ENCODE results near the gene EHMT1.

EHMT1 gene

GRCh38 chr9:137787381-137787780 lies 168.6 kb downstream of the EHMT1 start:
- no peak overlapping the region for H3K4me3 ChIP-seq (ENCODE audit: low read length, poor library complexity, severe bottlenecking)
- H2AFZ ChIP-seq (ENCODE audit: low read length), result no peak overlapping the region
- peaks cover 10% of the 10 kb centered on the region for H3K4me1 ChIP-seq (ENCODE audit: insufficient read depth, low read length, poor library complexity, severe bottlenecking)
- H3F3A ChIP-seq (ENCODE audit: low read depth), result no peaks in the 10 kb centered on the region
- no peak overlapping the region for H3K9ac ChIP-seq (ENCODE audit: low read depth, low read length, poor library complexity, severe bottlenecking)
- no peaks in the 10 kb centered on the region for H3K79me2 ChIP-seq (ENCODE audit: insufficient read depth, low read length)
- no peaks in the 10 kb centered on the region for H4K20me1 ChIP-seq (ENCODE audit: insufficient read depth, low read length, poor library complexity, severe bottlenecking)
- H3K27me3 ChIP-seq (ENCODE audit: insufficient read depth, low read length, poor library complexity, severe bottlenecking), result no peaks in the 10 kb centered on the region
- H3K9me3 ChIP-seq (ENCODE audit: insufficient read depth, low read depth, low read length), result no peaks in the 10 kb centered on the region
- TF ChIP-seq CTCF (conservative IDR thresholded peaks at IDR 0.05; ENCODE audit: low read length), result no peak
- TF ChIP-seq EZH2phosphoT487 (IDR thresholded peaks at IDR 0.05; ENCODE audit: borderline replicate concordance), result no peak
- H3K9me2 ChIP-seq (replicated peaks; ENCODE audit: low read depth, low read length), result no peaks in the 10 kb centered on the region
- peaks cover 65% of the 10 kb centered on the region; the same call in 1 of the 2 replicates for H3K36me3 ChIP-seq (ENCODE audit: insufficient read depth, low read length)
- no peak overlapping the region for H3K4me2 ChIP-seq (ENCODE audit: low read depth, low read length, poor library complexity, severe bottlenecking)

GRCh38 chr9:137787786-137788505 lies 169.1 kb downstream of the EHMT1 start:
- H2AFZ ChIP-seq (ENCODE audit: low read length), result no peak overlapping the region
- H4K20me1 ChIP-seq (ENCODE audit: insufficient read depth, low read length, poor library complexity, severe bottlenecking), result no peaks in the 10 kb centered on the region
- no peak overlapping the region for H3K9ac ChIP-seq (ENCODE audit: low read depth, low read length, poor library complexity, severe bottlenecking)
- no peaks in the 10 kb centered on the region for H3K27me3 ChIP-seq (ENCODE audit: insufficient read depth, low read length, poor library complexity, severe bottlenecking)
- H3K79me2 ChIP-seq (ENCODE audit: insufficient read depth, low read length), result no peaks in the 10 kb centered on the region
- no peaks in the 10 kb centered on the region for H3F3A ChIP-seq (ENCODE audit: low read depth)
- no peak overlapping the region for H3K4me2 ChIP-seq (ENCODE audit: low read depth, low read length, poor library complexity, severe bottlenecking)
- TF ChIP-seq CTCF (conservative IDR thresholded peaks at IDR 0.05; ENCODE audit: low read length), result no peak
- no peak for TF ChIP-seq EZH2phosphoT487 (IDR thresholded peaks at IDR 0.05; ENCODE audit: borderline replicate concordance)
- H3K9me3 ChIP-seq (ENCODE audit: insufficient read depth, low read depth, low read length), result no peaks in the 10 kb centered on the region
- peaks cover 10% of the 10 kb centered on the region for H3K4me1 ChIP-seq (ENCODE audit: insufficient read depth, low read length, poor library complexity, severe bottlenecking)
- no peaks in the 10 kb centered on the region for H3K9me2 ChIP-seq (replicated peaks; ENCODE audit: low read depth, low read length)
- H3K4me3 ChIP-seq (ENCODE audit: low read length, poor library complexity, severe bottlenecking), result no peak overlapping the region
- peaks cover 64% of the 10 kb centered on the region; the same call in 1 of the 2 replicates for H3K36me3 ChIP-seq (ENCODE audit: insufficient read depth, low read length)

- H3K36me3 ChIP-seq (ENCODE audit: insufficient read depth, low read length), result peaks cover 64% of the 10 kb centered on the region; the same call in 1 of the 2 replicates
- H3K27me3 ChIP-seq (ENCODE audit: insufficient read depth, low read length, poor library complexity, severe bottlenecking), result no peaks in the 10 kb centered on the region
- no peaks in the 10 kb centered on the region for H3K9me3 ChIP-seq (ENCODE audit: insufficient read depth, low read depth, low read length)
- H2AFZ ChIP-seq (ENCODE audit: low read length), result no peak overlapping the region
- no peak overlapping the region for H3K4me3 ChIP-seq (ENCODE audit: low read length, poor library complexity, severe bottlenecking)
- no peaks in the 10 kb centered on the region for H4K20me1 ChIP-seq (ENCODE audit: insufficient read depth, low read length, poor library complexity, severe bottlenecking)
- TF ChIP-seq EZH2phosphoT487 (IDR thresholded peaks at IDR 0.05; ENCODE audit: borderline replicate concordance) (no peak), CTCF (conservative IDR thresholded peaks at IDR 0.05; ENCODE audit: low read length) (no peak)
- H3K79me2 ChIP-seq (ENCODE audit: insufficient read depth, low read length), result no peaks in the 10 kb centered on the region
- H3K9ac ChIP-seq (ENCODE audit: low read depth, low read length, poor library complexity, severe bottlenecking), result no peak overlapping the region
- H3K4me2 ChIP-seq (ENCODE audit: low read depth, low read length, poor library complexity, severe bottlenecking), result no peak overlapping the region
- no peaks in the 10 kb centered on the region for H3F3A ChIP-seq (ENCODE audit: low read depth)
- no peaks in the 10 kb centered on the region for H3K9me2 ChIP-seq (replicated peaks; ENCODE audit: low read depth, low read length)
- H3K4me1 ChIP-seq (ENCODE audit: insufficient read depth, low read length, poor library complexity, severe bottlenecking), result peaks cover 10% of the 10 kb centered on the region
Observed at GRCh38 chr9:137788561-137789294, 169.9 kb downstream of the EHMT1 start.

Measured in Loucy (cell line).